ENCODE measurements around the gene GRK3. TPM values are rescaled to one million over a fixed set of nuclear protein-coding genes. Genes with fewer than 3 reads are reported as not detected.

Gene GRK3
- total RNA-seq, 1 donor from 2014 or later, result 26.0 TPM

GRCh38 chr22:25637032-25637431 lies 72.6 kb downstream of the GRK3 start:
- TF ChIP-seq, protein P1, sequence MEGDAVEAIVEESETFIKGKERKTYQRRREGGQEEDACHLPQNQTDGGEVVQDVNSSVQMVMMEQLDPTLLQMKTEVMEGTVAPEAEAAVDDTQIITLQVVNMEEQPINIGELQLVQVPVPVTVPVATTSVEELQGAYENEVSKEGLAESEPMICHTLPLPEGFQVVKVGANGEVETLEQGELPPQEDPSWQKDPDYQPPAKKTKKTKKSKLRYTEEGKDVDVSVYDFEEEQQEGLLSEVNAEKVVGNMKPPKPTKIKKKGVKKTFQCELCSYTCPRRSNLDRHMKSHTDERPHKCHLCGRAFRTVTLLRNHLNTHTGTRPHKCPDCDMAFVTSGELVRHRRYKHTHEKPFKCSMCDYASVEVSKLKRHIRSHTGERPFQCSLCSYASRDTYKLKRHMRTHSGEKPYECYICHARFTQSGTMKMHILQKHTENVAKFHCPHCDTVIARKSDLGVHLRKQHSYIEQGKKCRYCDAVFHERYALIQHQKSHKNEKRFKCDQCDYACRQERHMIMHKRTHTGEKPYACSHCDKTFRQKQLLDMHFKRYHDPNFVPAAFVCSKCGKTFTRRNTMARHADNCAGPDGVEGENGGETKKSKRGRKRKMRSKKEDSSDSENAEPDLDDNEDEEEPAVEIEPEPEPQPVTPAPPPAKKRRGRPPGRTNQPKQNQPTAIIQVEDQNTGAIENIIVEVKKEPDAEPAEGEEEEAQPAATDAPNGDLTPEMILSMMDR (IDR thresholded peaks at IDR 0.05; ENCODE audit: unreplicated experiment), result no peak
- H3K27ac Mint-ChIP-seq, result no peak overlapping the region
- peaks cover 20% of the 10 kb centered on the region for H3K36me3 Mint-ChIP-seq (ENCODE audit: insufficient read depth)
- H3K9me3 Mint-ChIP-seq (ENCODE audit: low read depth), result peaks cover 17% of the 10 kb centered on the region
- DNase-seq (ENCODE audit: low spot score, unreplicated experiment), result no peak
- peaks cover 11% of the 10 kb centered on the region for H3K4me1 Mint-ChIP-seq (ENCODE audit: low read depth)
- H3K4me3 Mint-ChIP-seq (ENCODE audit: low read depth), result no peak overlapping the region
- H3K27me3 Mint-ChIP-seq, result no peaks in the 10 kb centered on the region

DNA sequence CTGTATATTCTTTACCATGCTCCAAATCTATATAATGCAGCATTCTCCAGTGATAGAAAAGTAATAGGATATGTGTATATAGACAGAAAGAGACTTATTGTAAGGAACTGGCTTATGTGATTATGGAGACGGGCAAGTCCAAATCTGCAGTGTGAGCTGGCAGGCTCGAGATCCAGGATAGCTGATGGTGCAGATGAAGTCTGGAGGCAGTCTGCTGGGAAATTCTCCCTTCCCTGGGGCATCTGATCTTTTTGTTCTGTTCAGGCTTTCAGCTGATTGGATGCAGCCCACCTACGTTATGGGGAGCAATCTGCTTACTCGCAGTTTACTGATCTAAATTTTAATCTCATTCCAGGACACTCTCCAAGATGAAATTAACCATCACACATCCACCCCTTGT lies 73.2 kb downstream of the GRK3 start:
- Mint-ChIP-seq H3K27ac (no peak overlapping the region), H3K4me1 (ENCODE audit: low read depth) (peaks cover 11% of the 10 kb centered on the region), H3K4me3 (ENCODE audit: low read depth) (no peak overlapping the region), H3K27me3 (no peaks in the 10 kb centered on the region), H3K9me3 (ENCODE audit: low read depth) (peaks cover 17% of the 10 kb centered on the region), H3K36me3 (ENCODE audit: insufficient read depth) (peaks cover 24% of the 10 kb centered on the region)
- DNase-seq (ENCODE audit: low spot score, unreplicated experiment), result no peak
- TF ChIP-seq, protein P1 (IDR thresholded peaks at IDR 0.05; ENCODE audit: unreplicated experiment), result no peak

GRCh38 chr22:25638638-25639037 lies 74.2 kb downstream of the GRK3 start:
- Mint-ChIP-seq H3K27me3 (no peaks in the 10 kb centered on the region), H3K36me3 (ENCODE audit: insufficient read depth) (peaks cover 24% of the 10 kb centered on the region), H3K9me3 (ENCODE audit: low read depth) (peaks cover 17% of the 10 kb centered on the region), H3K27ac (no peak overlapping the region), H3K4me3 (ENCODE audit: low read depth) (no peak overlapping the region), H3K4me1 (ENCODE audit: low read depth) (peaks cover 16% of the 10 kb centered on the region)
- TF ChIP-seq, protein P1 (IDR thresholded peaks at IDR 0.05; ENCODE audit: unreplicated experiment), result no peak
- DNase-seq (ENCODE audit: low spot score, unreplicated experiment), result no peak

DNA sequence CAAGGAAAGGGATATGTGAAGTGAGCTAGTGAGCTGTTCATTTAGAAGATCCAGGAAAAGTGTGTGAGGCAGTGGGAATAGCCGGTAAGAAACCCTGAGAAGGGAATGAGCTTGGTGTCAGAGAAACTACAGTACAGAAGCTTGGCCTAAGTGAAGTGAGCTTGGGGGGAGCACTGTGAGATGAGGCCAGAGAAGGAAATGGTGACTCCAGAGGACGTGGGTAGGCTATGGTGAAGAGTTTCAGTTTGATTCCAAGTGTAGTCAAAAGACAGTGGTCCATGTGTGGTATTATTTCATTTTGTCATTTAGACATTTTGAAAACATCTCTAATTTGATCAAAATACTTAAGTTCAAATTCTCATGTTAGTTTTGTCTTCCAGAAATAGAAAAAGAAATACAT lies 77.2 kb downstream of the GRK3 start:
- Mint-ChIP-seq H3K36me3 (ENCODE audit: insufficient read depth) (peaks cover 27% of the 10 kb centered on the region), H3K27ac (peak overlapping the region; percentile 0), H3K27me3 (no peaks in the 10 kb centered on the region), H3K4me3 (ENCODE audit: low read depth) (no peak overlapping the region), H3K9me3 (ENCODE audit: low read depth) (peaks cover 17% of the 10 kb centered on the region), H3K4me1 (ENCODE audit: low read depth) (peaks cover 8% of the 10 kb centered on the region)
- TF ChIP-seq, protein P1 (IDR thresholded peaks at IDR 0.05; ENCODE audit: unreplicated experiment), result no peak
- DNase-seq (ENCODE audit: low spot score, unreplicated experiment), result no peak

GRCh38 chr22:25643232-25644000 lies 78.9 kb downstream of the GRK3 start:
- peaks cover 12% of the 10 kb centered on the region for H3K9me3 Mint-ChIP-seq (ENCODE audit: low read depth)
- H3K4me1 Mint-ChIP-seq (ENCODE audit: low read depth), result peaks cover 8% of the 10 kb centered on the region
- peak overlapping the region; percentile 14 for H3K27ac Mint-ChIP-seq

More at GRCh38 chr22:25643232-25644000, 78.9 kb downstream of the GRK3 start:
- no peak overlapping the region for H3K4me3 Mint-ChIP-seq (ENCODE audit: low read depth)
- H3K27me3 Mint-ChIP-seq, result no peaks in the 10 kb centered on the region
- no peak for DNase-seq (ENCODE audit: low spot score, unreplicated experiment)
- TF ChIP-seq, protein P1 (IDR thresholded peaks at IDR 0.05; ENCODE audit: unreplicated experiment), result no peak
- H3K36me3 Mint-ChIP-seq (ENCODE audit: insufficient read depth), result peaks cover 20% of the 10 kb centered on the region

Data from progenitor cell of endocrine pancreas (in vitro differentiated cells).